ENCODE data around the gene CCDC24. TPM values are rescaled to one million over a fixed set of nuclear protein-coding genes. Genes with fewer than 3 reads are reported as not detected.
A peak's percentile ranks its signal among the peaks of the same experiment; 100 is the strongest.

Gene CCDC24
- total RNA-seq, 1 donor from 2014 or later, result 14.9 TPM

DNA sequence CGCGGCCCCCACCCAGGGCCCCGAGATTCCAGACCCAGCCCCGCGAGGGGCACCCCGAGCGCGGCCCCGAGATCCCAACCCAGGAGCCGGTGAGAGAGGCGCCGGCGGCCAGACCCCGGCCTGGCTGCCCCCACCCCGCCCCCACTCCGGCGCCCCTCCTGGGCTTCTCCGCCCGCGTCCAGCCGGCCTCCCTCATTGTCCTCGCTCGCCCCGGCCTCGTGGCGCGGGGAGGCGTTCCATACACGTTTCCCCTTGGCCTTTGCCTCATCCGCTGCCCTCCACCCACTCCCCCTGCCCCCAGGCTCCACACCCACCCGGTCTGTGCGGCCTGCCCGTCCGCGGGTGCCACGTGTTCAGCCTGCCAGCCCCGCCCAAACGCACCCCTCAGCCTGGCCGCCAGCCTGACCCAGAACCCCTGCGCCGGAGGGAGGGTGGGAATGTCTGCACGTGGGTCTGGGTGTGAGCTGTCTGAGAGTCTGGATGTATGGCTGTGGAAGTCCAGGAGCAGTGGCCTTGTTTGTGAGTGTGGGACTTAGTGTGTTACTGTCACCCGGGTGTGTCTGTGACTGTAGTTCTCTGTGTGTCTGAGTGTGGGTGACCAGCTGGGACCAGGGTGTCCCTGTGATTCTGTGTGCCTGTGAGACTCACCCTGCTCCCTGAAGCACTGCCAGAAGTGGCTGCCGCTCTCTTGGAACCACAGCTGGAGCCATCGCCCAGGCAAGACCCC is 11.7 kb upstream of the CCDC24 start:
- peak; percentile 74 for DNase-seq (ENCODE audit: extremely low spot score, unreplicated experiment)
- H3K36me3 Mint-ChIP-seq, result peaks cover 36% of the 10 kb centered on the region
- peaks cover 48% of the 10 kb centered on the region for H3K4me1 Mint-ChIP-seq (ENCODE audit: unreplicated experiment)
- no peaks in the 10 kb centered on the region for H3K27me3 Mint-ChIP-seq
- peak overlapping the region; percentile 93 for H3K4me3 Mint-ChIP-seq
- H3K9me3 Mint-ChIP-seq, result no peaks in the 10 kb centered on the region
- H3K27ac Mint-ChIP-seq, result peak overlapping the region; percentile 82
- TF ChIP-seq CTCF (conservative IDR thresholded peaks at IDR 0.05), result no peak

DNA sequence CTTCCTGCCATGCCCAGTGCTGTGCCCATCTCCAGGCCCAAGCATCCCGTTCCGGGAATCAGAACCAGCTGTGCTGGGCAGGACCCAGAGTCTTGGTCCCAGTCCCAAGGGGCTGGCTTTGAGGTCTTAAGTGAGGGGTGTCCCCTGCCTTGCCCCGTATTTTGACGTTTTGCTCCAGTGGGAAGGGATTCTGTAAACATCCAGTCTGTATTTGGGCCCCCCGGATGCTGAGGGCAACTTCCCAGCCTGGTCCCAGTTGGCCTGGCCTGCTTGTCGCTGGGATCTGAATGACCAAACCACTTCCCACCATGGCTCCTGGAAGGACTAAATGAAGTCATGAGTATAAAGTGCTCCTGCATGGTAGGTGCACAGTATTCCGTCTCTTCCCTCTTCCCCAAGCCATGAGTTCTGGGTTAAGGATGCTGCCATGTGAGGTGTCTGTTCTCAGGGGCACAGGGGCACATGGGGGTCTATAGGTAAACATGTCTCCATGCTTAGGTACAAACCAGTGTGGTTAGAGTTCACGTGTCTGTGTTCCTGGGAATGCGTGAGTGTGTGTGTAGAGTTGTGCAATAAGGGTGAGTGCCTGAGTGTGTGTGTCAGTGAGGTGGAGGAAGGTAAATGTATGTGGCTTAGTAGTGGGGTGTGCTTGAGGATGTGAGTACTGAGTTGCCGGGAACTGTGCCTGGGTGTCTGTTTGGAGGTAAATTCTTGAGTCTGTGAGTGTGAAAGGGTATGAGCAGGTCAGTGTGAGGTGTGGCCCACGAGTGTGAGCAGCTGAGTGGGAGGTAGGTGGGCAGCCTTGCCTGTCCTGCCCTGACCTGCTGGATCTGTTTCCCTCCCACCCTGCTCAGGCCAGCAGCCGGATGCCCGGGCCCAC is 10.9 kb upstream of the CCDC24 start:
- Mint-ChIP-seq H3K27ac (peak overlapping the region; percentile 23), H3K36me3 (peaks cover 37% of the 10 kb centered on the region), H3K4me1 (ENCODE audit: unreplicated experiment) (peaks cover 48% of the 10 kb centered on the region), H3K9me3 (no peaks in the 10 kb centered on the region), H3K27me3 (no peaks in the 10 kb centered on the region), H3K4me3 (peak overlapping the region; percentile 93)
- no peak for TF ChIP-seq CTCF (conservative IDR thresholded peaks at IDR 0.05)
- DNase-seq (ENCODE audit: extremely low spot score, unreplicated experiment), result no peak

- Mint-ChIP-seq H3K4me1 (ENCODE audit: unreplicated experiment) (peaks cover 45% of the 10 kb centered on the region), H3K27me3 (no peaks in the 10 kb centered on the region), H3K27ac (no peak overlapping the region), H3K9me3 (no peaks in the 10 kb centered on the region), H3K36me3 (peaks cover 42% of the 10 kb centered on the region), H3K4me3 (peak overlapping the region; percentile 32)
- TF ChIP-seq CTCF (conservative IDR thresholded peaks at IDR 0.05), result no peak
- DNase-seq (ENCODE audit: extremely low spot score, unreplicated experiment), result peak; percentile 65
Observed at GRCh38 chr1:43981135-43981491, 10.3 kb upstream of the CCDC24 start.

DNA sequence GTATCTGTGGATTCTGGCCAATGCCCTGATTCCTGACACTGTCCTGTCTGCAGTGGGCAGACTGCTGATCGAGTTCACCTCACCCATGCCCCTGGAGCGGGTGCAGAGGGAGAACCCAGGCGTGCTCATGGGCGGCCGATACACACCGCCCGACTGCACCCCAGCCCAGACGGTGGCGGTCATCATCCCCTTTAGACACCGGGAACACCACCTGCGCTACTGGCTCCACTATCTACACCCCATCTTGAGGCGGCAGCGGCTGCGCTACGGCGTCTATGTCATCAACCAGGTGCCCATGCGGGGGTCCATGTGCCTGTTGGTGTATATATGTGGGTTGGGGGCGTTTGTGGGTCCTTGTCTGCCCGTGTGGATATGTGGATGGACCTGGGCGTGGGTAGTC is 9.8 kb upstream of the CCDC24 start:
- H3K4me3 Mint-ChIP-seq, result peak overlapping the region; percentile 48
- peaks cover 43% of the 10 kb centered on the region for H3K4me1 Mint-ChIP-seq (ENCODE audit: unreplicated experiment)
- no peak for TF ChIP-seq CTCF (conservative IDR thresholded peaks at IDR 0.05)
- no peak overlapping the region for H3K27ac Mint-ChIP-seq
- no peak for DNase-seq (ENCODE audit: extremely low spot score, unreplicated experiment)
- H3K9me3 Mint-ChIP-seq, result no peaks in the 10 kb centered on the region
- peaks cover 39% of the 10 kb centered on the region for H3K36me3 Mint-ChIP-seq
- H3K27me3 Mint-ChIP-seq, result no peaks in the 10 kb centered on the region

GRCh38 chr1:43982241-43982640 is 9.2 kb upstream of the CCDC24 start:
- Mint-ChIP-seq H3K27ac (no peak overlapping the region), H3K27me3 (no peaks in the 10 kb centered on the region), H3K4me1 (ENCODE audit: unreplicated experiment) (peaks cover 41% of the 10 kb centered on the region), H3K4me3 (peak overlapping the region; percentile 48), H3K9me3 (no peaks in the 10 kb centered on the region), H3K36me3 (peaks cover 33% of the 10 kb centered on the region)
- DNase-seq (ENCODE audit: extremely low spot score, unreplicated experiment), result peak; percentile 68
- no peak for TF ChIP-seq CTCF (conservative IDR thresholded peaks at IDR 0.05)
